HepG2 (cell line): ENCODE data around the gene CPNE1. TPM values are rescaled to one million over a fixed set of nuclear protein-coding genes. Genes with fewer than 3 reads are reported as not detected.
A peak's percentile ranks its signal among the peaks of the same experiment; 100 is the strongest.

Source experiments
- CBX5 ChIP-seq: sonication (generic); formaldehyde crosslinking; IDR thresholded peaks from 2 replicates; pipeline ENCODE4 v1.4.0; 2020; ENCODE audit warnings: missing genetic modification reagents, borderline replicate concordance
- FOXO1 ChIP-seq: sonication (generic); formaldehyde crosslinking; IDR thresholded peaks from 2 replicates; pipeline ENCODE4 v1.4.0; 2020; ENCODE audit warnings: missing genetic modification reagents
- GABPA ChIP-seq, 2 experiments: IDR thresholded peaks; 2 replicates each; pipeline ENCODE4 v1.6.1; 2011 to 2016; ENCODE audit warnings: low read depth in 2 of 2, low read length in 1 of 2, missing biosample characterization in 1 of 2, missing genetic modification characterization in 1 of 2
- KAT7 ChIP-seq: IDR thresholded peaks from 2 replicates; pipeline ENCODE4 v1.6.1; 2018; ENCODE audit warnings: borderline replicate concordance, missing compliant biosample characterization
- KDM4B ChIP-seq: sonication (generic); formaldehyde crosslinking; IDR thresholded peaks from 2 replicates; pipeline ENCODE4 v1.4.0; 2020; ENCODE audit warnings: missing genetic modification reagents
- MAZ ChIP-seq, 2 experiments: sonication (generic) in 1 of 2; formaldehyde crosslinking in 1 of 2; IDR thresholded peaks; 2 replicates each; pipeline versions ENCODE4 v1.5.0 to v1.6.1; 2012 to 2020; ENCODE audit warnings: low read depth in 2 of 2, mild to moderate bottlenecking in 2 of 2, borderline replicate concordance in 1 of 2, improper control_type of control experiment in 1 of 2, low read length in 1 of 2, missing genetic modification reagents in 1 of 2, moderate library complexity in 1 of 2
- MEIS1 ChIP-seq: sonication (generic); formaldehyde crosslinking; IDR thresholded peaks from 2 replicates; pipeline ENCODE4 v1.9.0; 2021; ENCODE audit warnings: mild to moderate bottlenecking, missing genetic modification reagents, moderate library complexity, borderline replicate concordance
- NCOR1 ChIP-seq: fragments of 200-600 bp; sonication (generic); IDR thresholded peaks from 2 replicates; pipeline ENCODE4 v1.7.0; 2017; ENCODE audit warnings: antibody characterized with exemption, low read length, borderline replicate concordance
- PCBP2 ChIP-seq: fragments of 200-400 bp; formaldehyde crosslinking; optimal IDR thresholded peaks from 2 replicates; pipeline ENCODE3; 2018; ENCODE audit warnings: low read length, low read depth; ENCODE audit not compliant: poor library complexity, severe bottlenecking
- PHF21A ChIP-seq: sonication (generic); formaldehyde crosslinking; IDR thresholded peaks from 2 replicates; pipeline ENCODE4 v1.5.0; 2020; ENCODE audit warnings: mild to moderate bottlenecking, missing genetic modification reagents
- SNRNP70 ChIP-seq: fragments of 200-400 bp; formaldehyde crosslinking; IDR thresholded peaks from 2 replicates; pipeline ENCODE4 v1.6.1; 2017; ENCODE audit warnings: mild to moderate bottlenecking, low read depth, low read length, moderate library complexity
- SRY ChIP-seq: sonication (generic); formaldehyde crosslinking; IDR thresholded peaks from 2 replicates; pipeline ENCODE4 v1.8.0; 2022; ENCODE audit warnings: mild to moderate bottlenecking, missing genetic modification reagents
- TBL1XR1 ChIP-seq: fragments of 150-350 bp; IDR thresholded peaks from 2 replicates; pipeline ENCODE4 v1.6.1; 2014; ENCODE audit warnings: borderline replicate concordance, low read length; ENCODE audit not compliant: partially characterized antibody
- TGIF2 ChIP-seq: IDR thresholded peaks from 2 replicates; pipeline ENCODE4 v1.6.1; 2016; ENCODE audit warnings: control low read depth, missing compliant biosample characterization
- TSC22D2 ChIP-seq: sonication (generic); formaldehyde crosslinking; IDR thresholded peaks from 2 replicates; pipeline ENCODE4 v1.5.1; 2020; ENCODE audit warnings: missing genetic modification reagents, mild to moderate bottlenecking, borderline replicate concordance
- XRCC5 ChIP-seq: fragments of 200-400 bp; formaldehyde crosslinking; optimal IDR thresholded peaks from 2 replicates; pipeline ENCODE3; 2017; ENCODE audit warnings: mild to moderate bottlenecking, low read length
- ZNF333 ChIP-seq: sonication (generic); formaldehyde crosslinking; IDR thresholded peaks from 2 replicates; pipeline ENCODE4 v1.4.0; 2020; ENCODE audit warnings: mild to moderate bottlenecking, missing genetic modification reagents, borderline replicate concordance
- ZNF446 ChIP-seq: sonication (generic); formaldehyde crosslinking; IDR thresholded peaks from 2 replicates; pipeline ENCODE4 v1.5.0; 2020; ENCODE audit warnings: mild to moderate bottlenecking, missing genetic modification reagents
- ZNF543 ChIP-seq: sonication (generic); formaldehyde crosslinking; IDR thresholded peaks from 2 replicates; pipeline ENCODE4 v1.4.0; 2020; ENCODE audit warnings: mild to moderate bottlenecking, missing genetic modification reagents
- polyA plus RNA-seq, 8 experiments: library from polyadenylated mRNA; depleted of rRNA in 3 of 8; stranded (reverse) in 7 of 8; unstranded in 1 of 8; fragments of >200 nt; fragmentation: Illumina TruSeq in 4 of 8; extraction: Trizol in 4 of 8; gene quantifications; 2 replicates each; pipeline versions ENCODE4 v1.2.1 to v1.2.3, GENCODE V29; 2011 to 2016; ENCODE audit warnings: low read depth in 4 of 8, missing spikeins in 1 of 8, mixed read lengths in 1 of 8; ENCODE audit not compliant: insufficient read depth in 1 of 8
- total RNA-seq, 5 experiments: library from RNA; depleted of rRNA; stranded (reverse); fragments of >200 nt; fragmentation: Illumina TruSeq; extraction: Trizol; gene quantifications; 2 replicates each; pipeline ENCODE4 v1.2.3, GENCODE V29; 2016; ENCODE audit warnings: low read depth in 1 of 5
- TF ChIP-seq, protein P1 (sequence below): IDR thresholded peaks from 2 replicates; pipeline ENCODE4 v1.6.1; 2012; ENCODE audit warnings: inconsistent platforms
- TF ChIP-seq, protein P2 (sequence below): sonication (generic); formaldehyde crosslinking; IDR thresholded peaks from 2 replicates; pipeline ENCODE4 v1.4.0; 2020; ENCODE audit warnings: missing genetic modification reagents, mild to moderate bottlenecking, borderline replicate concordance
- TF ChIP-seq, protein P3 (sequence below): sonication (generic); formaldehyde crosslinking; IDR thresholded peaks from 2 replicates; pipeline ENCODE4 v1.4.0; 2020; ENCODE audit warnings: missing genetic modification reagents

Gene CPNE1
- total and polyA plus RNA-seq, 2 of the 13 experiments (the other 11 are each of a cell fraction or from before 2014, with no cell fraction given) = 408 to 431 TPM

DNA sequence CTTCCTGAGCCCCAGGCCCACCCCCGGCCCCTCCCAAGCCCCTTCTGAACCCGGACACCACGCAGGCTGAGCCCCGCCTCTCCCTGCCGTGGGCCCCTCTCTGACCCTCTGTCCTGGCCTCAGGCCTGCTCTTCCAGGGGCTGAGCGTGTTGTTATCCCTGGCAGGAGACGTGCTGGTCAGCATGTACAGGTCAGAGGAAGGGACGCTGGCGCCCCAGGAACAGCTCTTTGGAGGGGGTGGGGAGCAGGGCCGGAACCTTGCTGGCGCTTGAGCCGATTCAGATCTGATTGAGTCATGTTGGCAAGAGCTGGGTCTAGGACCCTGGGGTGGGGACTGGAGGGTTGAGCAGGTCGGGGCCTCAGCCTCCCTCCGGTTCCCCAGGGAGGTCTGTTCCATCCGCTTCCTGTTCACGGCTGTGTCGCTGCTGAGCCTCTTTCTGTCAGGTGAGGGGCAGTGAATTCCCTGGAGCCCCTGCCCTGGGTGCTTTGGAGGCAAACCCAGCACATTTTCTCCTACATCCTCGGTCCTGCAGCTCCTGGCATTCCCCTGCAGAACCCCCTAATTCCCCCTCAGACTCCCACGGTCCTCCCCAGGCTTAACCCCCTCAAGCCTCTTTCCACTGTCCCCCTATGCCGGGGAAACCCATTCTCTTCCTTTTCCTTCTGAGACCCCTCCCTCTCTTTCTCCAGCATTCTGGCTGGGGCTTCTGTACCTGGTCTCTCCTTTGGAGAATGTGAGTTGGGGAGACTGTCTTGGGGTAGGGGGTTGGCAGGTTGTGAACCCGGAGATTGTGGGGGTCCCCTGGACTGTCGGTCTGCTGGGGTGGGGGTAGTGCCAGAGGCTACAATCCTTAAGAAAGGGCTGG lies 47.1 kb downstream of the CPNE1 start (continued):
- TF ChIP-seq, protein P1, sequence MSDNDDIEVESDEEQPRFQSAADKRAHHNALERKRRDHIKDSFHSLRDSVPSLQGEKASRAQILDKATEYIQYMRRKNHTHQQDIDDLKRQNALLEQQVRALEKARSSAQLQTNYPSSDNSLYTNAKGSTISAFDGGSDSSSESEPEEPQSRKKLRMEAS = peak; percentile 67; the same call in 1 of the 2 replicates
- TF ChIP-seq PHF21A (CRISPR knock-in tag) (peak; percentile 97), CBX5 (CRISPR knock-in tag) (peak; percentile 64; the same call in 1 of the 2 replicates), PCBP2 (peak; percentile 30), TGIF2 (CRISPR knock-in tag) (peak; percentile 74; the same call in 1 of the 2 replicates), XRCC5 (no peak), ZNF333 (CRISPR knock-in tag) (no peak), NCOR1 (0 out of 2 replicates have a peak, but pooled peaks have one; percentile 8), SRY (CRISPR knock-in tag) (peak; percentile 10; the same call in 1 of the 2 replicates), ZNF446 (0 out of 2 replicates have a peak, but pooled peaks have one; percentile 18), GABPA (IDR thresholded peaks at IDR 0.05; ENCODE audit: low read depth, low read length) (peak; percentile 48), GABPA (CRISPR knock-in tag; IDR thresholded peaks at IDR 0.05; ENCODE audit: low read depth) (peak; percentile 79), TBL1XR1 (no peak), MEIS1 (peak; percentile 50; the same call in 1 of the 2 replicates), KDM4B (CRISPR knock-in tag) (0 out of 2 replicates have a peak, but pooled peaks have one; percentile 44), MAZ (IDR thresholded peaks at IDR 0.05; ENCODE audit: borderline replicate concordance, low read depth, low read length) (peak; percentile 79; the same call in 1 of the 2 replicates), MAZ (CRISPR knock-in tag; IDR thresholded peaks at IDR 0.05; ENCODE audit: low read depth) (peak; percentile 27; the same call in 1 of the 2 replicates), TSC22D2 (CRISPR knock-in tag) (peak; percentile 80; the same call in 1 of the 2 replicates), FOXO1 (CRISPR knock-in tag) (peak; percentile 80), ZNF543 (peak; percentile 51; the same call in 1 of the 2 replicates), KAT7 (CRISPR knock-in tag) (peak; percentile 44; the same call in 1 of the 2 replicates), SNRNP70 (no peak)
- TF ChIP-seq, protein P2, sequence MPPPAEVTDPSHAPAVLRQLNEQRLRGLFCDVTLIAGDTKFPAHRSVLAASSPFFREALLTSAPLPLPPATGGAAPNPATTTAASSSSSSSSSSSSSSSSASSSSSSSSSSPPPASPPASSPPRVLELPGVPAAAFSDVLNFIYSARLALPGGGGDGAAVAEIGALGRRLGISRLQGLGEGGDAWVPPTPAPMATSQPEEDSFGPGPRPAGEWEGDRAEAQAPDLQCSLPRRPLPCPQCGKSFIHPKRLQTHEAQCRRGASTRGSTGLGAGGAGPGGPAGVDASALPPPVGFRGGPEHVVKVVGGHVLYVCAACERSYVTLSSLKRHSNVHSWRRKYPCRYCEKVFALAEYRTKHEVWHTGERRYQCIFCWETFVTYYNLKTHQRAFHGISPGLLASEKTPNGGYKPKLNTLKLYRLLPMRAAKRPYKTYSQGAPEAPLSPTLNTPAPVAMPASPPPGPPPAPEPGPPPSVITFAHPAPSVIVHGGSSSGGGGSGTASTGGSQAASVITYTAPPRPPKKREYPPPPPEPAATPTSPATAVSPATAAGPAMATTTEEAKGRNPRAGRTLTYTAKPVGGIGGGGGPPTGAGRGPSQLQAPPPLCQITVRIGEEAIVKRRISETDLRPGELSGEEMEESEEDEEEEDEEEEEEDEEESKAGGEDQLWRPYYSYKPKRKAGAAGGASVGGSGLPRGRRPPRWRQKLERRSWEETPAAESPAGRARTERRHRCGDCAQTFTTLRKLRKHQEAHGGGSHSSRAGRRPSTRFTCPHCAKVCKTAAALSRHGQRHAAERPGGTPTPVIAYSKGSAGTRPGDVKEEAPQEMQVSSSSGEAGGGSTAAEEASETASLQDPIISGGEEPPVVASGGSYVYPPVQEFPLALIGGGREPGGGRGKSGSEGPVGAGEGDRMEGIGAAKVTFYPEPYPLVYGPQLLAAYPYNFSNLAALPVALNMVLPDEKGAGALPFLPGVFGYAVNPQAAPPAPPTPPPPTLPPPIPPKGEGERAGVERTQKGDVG (CRISPR knock-in tag) = peak; percentile 28; the same call in 1 of the 2 replicates
- TF ChIP-seq, protein P3, sequence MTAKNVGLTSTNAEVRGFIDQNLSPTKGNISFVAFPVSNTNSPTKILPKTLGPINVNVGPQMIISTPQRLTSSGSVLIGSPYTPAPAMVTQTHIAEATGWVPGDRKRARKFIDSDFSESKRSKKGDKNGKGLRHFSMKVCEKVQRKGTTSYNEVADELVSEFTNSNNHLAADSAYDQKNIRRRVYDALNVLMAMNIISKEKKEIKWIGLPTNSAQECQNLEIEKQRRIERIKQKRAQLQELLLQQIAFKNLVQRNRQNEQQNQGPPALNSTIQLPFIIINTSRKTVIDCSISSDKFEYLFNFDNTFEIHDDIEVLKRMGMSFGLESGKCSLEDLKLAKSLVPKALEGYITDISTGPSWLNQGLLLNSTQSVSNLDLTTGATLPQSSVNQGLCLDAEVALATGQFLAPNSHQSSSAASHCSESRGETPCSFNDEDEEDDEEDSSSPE (CRISPR knock-in tag) = no peak
